HL-60/S4 treated with retinoic acid at 250 ng/mL for 4 days and 3 days (cell line): ENCODE results near the gene CDH24.

Experiments used
- in situ Hi-C: fragments of 300-500 bp; cut with MboI; formaldehyde crosslinking; loops from 2 replicates; pipeline ENCODE4 v1.7.0; 2022; ENCODE audit warnings: low sequenced_read_pairs

The CDH24 gene

GRCh38 chr14:23063601-23064000 lies 6.3 kb upstream of the CDH24 start:
- in situ Hi-C loops: no loop called here

- in situ Hi-C loops: no loop called here
Observed at GRCh38 chr14:23062002-23062401, 4.7 kb upstream of the CDH24 start.

- in situ Hi-C loops: no loop called here
Observed at GRCh38 chr14:23060536-23061260, 3.4 kb upstream of the CDH24 start.

GRCh38 chr14:23058654-23059504 lies 1.6 kb upstream of the CDH24 start:
- in situ Hi-C loops: no loop called here

GRCh38 chr14:23057757-23058653 lies 685 bp upstream of the CDH24 start:
- in situ Hi-C loops: no loop called here

- in situ Hi-C loops: no loop called here
Observed at GRCh38 chr14:23056145-23056955, 970 bp downstream of the CDH24 start.

GRCh38 chr14:23055621-23056144 lies 1.6 kb downstream of the CDH24 start:
- in situ Hi-C loops: no loop called here

GRCh38 chr14:23055147-23055550 lies 2.2 kb downstream of the CDH24 start:
- in situ Hi-C loops: no loop called here

GRCh38 chr14:23054000-23054811 lies 3.1 kb downstream of the CDH24 start:
- in situ Hi-C loops: no loop called here

GRCh38 chr14:23053426-23053825 lies 3.9 kb downstream of the CDH24 start:
- in situ Hi-C loops: no loop called here

GRCh38 chr14:23052671-23053070 lies 4.6 kb downstream of the CDH24 start:
- in situ Hi-C loops: no loop called here

GRCh38 chr14:23052182-23052623 lies 5.1 kb downstream of the CDH24 start:
- in situ Hi-C loops: no loop called here

- in situ Hi-C loops: no loop called here
Observed at GRCh38 chr14:23051141-23052057, 5.9 kb downstream of the CDH24 start.

GRCh38 chr14:23049011-23049410 lies 8.3 kb downstream of the CDH24 start:
- in situ Hi-C loops: no loop called here

GRCh38 chr14:23047751-23048693 lies 9.3 kb downstream of the CDH24 start:
- in situ Hi-C loops: no loop called here

GRCh38 chr14:23047034-23047634 lies 10.2 kb downstream of the CDH24 start:
- in situ Hi-C loops: no loop called here
